Measurements from ENCODE around the gene TOM1L2.

- TF ChIP-seq CTCF (IDR thresholded peaks at IDR 0.05), result no peak
- TF ChIP-seq POLR2A (IDR thresholded peaks at IDR 0.05), result no peak
- no peak for TF ChIP-seq POLR2AphosphoS5 (IDR thresholded peaks at IDR 0.05; ENCODE audit: insufficient read depth in 1 of 2, low read depth in 1 of 2)
Observed at GRCh38 chr17:17926840-17927449, 45.3 kb downstream of the TOM1L2 start.
